NCI-H1930 (cell line): Measurements from ENCODE around the gene BRD4.

Source experiments
- DNase-seq, 2 experiments: peaks; one replicate each; lab custom pipeline; 2025; lab: John Stamatoyannopoulos, UW

The BRD4 gene

DNA sequence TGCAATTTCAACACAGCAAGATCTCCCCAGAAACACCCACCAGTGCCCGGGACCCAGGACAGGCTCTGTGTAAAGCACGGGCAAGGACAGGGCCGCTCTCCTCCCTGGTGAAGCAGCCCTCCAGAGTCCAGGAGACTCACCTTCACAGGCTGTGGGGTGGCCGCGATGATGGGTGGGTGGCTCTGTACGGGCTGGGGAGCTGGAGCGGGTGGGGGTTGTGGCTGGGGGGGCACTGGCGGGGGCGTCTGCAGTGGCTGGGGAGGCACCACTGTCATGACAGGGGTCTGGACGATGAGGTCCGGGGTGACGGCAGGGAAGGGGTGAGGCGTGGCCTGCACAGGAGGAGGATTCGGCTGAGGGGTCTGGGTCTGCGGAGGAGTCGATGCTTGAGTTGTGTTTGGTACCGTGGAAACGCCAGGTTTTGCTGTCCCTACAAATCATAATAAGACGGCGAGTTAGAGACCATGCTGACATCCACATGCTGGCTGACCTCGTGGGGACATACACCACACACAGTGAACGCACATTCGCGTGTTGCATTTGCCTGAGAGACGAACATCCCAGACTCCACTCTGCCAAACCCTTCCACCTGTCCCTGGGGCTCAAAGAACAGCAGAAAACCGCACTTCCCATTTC is 67.0 kb downstream of the BRD4 start:
- DNase-seq, result no peak

DNA sequence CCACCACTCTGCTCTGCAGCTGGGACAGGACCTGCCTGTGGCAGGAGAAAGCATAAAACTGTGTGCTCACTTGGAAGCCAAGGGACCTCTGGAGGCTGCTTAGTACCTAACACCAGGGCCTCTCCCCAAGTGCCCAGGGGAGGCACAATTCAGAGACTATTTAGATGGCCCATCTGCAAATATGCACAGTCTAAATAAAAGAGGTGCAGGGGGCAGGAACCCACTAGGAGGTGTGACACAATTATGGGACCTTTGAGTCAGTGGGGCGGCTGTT is 67.5 kb downstream of the BRD4 start:
- DNase-seq, result no peak

DNA sequence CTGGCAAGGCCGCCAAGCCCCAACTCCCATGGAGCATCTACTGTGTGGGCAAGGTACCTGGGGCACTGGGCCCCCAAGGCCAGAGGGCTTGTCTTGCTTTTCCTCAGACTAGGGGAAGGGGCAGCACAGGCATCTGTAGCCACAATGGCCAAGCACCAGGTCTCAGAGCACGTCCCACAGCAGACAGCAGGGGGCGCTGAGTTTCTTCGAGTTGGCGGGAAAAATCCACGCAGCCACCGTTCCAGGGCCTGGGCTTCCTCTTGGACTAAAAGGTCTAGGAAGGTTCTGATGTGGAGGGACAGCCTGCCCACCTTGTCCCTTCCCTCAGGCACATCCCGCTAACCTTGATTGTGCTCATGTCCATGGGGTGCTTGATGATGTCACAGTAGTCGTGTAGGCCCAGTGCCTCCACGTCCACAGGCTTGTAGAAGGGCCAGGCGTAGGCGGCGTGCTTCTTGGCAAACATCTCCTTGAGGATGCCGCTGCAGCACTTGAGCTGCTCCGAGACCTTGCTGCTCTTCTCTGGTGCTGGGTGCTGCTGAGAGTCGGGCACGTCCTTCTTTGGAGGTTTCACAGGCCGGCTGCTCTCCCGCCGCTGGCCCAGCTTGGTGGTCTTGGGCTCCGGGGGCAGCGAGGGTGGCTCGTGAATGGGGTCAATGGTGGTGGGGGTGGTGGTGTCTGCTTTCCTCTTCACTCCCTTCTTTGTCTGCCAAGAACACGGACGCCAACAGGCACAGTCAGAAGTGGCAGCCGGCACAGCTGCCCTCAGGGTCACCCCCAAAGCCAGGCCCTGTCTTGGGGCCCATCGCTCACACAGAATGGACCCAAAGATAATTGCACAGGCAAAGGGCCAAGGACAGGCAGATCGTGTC is 68.0 kb downstream of the BRD4 start:
- peak in 1 of 2 experiments; percentile 10 for DNase-seq

DNA sequence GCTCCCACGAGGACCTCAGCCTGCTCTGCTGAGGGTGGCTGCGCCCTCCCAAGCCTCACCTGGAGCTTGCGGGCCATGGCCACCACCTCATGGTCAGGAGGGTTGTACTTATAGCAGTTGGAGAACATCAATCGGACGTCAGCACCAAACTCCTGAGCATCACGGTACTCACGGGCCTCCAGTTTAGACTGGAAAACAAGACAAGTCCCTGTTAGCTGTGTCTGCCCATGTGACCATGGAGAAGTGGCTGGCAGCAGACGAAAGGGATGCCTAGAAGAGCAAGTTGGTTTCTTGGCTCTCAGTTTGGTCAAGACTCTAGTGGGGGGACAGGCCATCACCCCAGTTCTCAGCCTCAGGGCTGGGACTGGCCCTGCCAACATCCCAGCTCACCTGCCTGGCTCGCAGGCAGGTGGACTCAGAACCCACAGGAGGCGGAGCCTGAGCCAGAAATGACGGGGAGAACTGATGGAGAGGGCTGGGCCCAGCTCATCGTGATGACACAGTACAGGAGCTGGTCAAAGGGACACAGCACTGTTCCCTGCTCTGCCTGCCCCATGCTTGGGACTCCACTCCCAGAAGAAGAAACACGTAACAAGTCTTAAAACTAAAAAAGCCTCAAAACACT is 68.9 kb downstream of the BRD4 start:
- DNase-seq, result no peak

DNA sequence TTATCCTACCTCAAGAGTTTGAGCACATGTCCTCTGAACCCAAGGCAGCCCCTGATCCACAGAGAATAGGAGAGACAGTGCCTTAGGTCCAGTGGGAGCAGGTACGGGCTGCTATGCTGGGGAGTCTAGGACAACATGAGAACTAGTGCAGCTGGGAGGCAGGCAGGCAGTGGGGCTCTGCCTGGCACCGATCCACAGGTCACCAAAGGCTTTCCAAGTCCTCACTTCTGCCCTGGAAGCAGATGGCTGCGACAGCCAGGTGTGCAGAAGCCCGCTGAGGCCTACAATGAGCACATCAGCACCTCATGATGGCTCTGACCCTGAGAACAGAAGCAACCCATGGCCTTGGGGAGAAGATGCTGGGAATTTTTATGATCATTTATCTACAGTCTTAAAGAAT is 70.3 kb downstream of the BRD4 start:
- no peak for DNase-seq

DNA sequence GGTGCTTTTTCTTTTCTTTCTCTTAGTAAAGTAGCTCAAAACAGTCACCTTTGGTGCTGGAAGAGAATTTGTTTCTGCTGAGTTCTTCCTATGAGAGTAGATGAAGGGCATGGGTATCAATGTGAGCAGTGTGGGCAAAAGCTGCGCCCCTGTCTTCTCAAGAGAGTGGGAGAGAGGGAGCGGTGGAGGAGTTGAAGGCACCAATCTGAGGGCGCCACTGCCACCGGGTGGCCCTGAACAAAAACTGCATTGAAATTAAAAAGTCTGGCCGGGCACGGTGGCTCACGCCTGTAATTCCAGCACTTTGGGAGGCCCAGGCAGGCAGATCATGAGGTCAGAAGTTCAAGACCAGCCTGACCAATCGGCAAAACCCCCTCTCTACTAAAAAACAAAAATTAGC is 71.4 kb downstream of the BRD4 start:
- DNase-seq, result no peak

DNA sequence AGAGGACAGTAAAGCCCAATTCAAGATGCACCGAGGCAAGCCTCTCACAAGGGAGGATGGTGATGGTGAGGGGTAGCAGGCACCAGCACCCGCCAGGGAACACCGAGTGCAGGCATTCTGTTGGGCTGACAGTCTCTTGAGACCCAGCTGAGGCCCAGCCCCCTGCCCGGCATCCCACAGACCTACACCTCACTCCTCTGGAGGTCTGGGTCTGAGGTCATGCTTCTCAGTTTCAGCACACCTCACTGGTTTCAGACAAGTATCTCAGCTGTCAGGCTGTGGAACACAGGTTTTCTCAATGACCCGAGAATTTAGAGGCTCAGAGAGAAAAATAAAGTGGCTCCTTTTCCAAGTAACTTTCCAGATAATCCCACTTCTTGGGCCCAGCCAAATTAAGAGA is 72.4 kb downstream of the BRD4 start:
- no peak for DNase-seq

DNA sequence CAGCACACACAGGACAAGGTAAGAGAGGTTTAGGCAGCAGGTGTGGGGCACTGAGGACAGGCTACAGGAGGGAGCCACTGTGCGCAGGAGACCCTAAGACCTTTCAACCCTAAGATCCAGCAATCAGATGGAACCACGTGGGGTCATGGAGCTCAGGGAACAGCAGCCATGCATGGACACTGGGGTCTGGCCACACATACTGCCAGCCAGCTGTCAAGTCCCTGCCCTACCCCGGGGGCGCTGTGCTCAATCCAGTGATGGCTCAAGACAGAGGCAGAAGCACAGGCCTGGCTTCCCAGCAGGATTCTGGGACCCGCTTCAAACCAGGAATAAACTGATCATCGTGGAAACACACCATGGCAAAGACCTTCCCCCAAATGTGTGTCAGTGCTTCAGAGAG is 74.6 kb downstream of the BRD4 start:
- DNase-seq, result no peak

DNA sequence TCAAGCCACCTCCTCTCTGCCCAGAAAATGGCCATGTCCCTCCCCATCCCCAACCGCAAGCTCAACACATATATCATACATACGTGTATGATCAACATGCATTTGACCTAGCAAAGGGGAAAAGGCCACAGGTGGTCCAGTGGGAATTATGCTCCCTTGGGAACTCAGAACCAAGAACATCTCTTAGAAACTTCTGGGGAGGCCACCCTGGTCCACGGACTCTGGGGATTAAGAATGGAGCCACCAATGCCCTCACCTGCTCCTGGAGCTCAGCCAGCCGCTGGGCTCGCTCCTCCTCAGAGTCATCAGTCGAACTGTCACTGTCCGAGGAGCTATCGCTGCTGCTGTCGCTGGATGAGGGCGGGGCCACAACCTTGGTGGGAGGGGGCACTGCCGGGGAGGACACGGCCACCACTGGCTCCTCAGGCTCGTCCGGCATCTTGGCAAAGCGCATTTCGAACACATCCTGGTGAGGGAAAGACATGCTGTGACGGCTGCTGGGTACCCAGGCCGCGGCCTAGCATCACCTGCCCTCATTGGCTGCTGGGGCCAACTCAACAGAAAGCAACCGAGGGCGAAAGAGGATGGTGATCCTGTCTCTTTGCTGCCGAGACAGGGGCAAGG is 75.5 kb downstream of the BRD4 start:
- no peak for DNase-seq

DNA sequence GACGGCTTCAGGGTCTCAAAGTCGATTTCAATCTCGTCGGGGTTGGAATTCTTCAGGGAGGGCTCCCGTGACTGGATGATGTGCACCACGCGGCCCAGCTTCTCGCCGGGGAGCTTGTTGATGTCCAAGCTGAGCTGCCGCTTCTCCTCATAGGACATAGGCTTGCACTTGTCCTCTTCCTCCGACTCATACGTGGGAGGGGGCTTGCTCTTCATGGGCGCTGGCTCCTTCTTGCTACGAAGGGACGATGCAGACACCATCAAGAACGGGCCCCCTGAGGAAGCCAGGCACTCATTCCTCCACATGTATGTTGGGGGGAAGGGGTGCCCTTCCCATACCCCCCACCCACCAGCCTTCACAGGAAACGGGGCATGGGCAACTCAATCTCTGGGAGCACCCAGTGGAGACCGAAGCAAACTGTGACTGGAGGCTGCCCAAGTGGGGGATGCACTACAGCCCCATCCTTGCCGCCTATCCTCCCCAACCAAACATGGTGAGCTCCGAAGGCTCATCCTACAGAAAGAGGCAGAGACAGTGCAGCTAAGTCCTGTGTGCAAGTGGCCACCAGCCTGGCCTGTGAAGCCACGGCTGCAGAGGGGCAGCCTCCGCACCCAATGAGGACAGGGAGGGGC is 76.9 kb downstream of the BRD4 start:
- DNase-seq, result no peak

DNA sequence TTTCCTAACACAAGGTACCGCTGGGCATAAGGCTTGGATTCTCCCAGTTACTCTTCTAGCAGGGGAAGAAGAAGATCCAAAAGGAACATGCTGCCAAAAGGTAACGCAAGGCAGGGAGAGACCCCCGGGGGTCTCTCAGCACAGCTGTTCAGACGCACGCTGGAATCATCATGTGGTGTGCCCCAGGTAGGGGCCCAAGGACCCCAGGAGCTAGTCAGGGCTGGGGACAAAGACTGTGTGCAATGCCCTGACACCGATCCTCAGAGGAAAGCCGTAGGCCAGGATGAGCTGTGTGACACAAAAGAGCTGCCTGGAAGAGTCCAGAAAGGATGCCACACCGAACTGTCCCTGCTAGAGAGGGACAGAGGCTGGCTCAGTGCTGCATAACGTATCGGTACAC is 77.8 kb downstream of the BRD4 start:
- DNase-seq, result no peak

DNA sequence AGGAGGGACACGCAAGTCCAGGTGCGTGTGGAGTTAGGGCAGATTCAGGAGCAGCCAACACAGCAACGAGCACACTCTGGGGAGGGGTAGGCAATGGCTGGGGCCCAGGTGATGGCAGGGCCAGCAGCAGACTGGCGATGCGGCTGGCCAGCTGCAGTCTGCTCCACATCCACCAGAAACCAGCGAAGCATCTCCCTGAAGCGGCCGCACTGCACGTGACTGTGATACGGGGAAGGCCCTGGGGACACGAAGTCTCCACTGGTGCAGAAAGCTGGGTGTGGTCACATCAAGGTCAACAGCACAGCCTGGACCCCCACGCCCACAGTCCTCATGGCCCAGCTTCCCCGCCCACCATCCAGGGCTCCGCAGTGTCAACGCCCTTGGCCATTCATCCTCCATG is 78.8 kb downstream of the BRD4 start:
- DNase-seq, result no peak

DNA sequence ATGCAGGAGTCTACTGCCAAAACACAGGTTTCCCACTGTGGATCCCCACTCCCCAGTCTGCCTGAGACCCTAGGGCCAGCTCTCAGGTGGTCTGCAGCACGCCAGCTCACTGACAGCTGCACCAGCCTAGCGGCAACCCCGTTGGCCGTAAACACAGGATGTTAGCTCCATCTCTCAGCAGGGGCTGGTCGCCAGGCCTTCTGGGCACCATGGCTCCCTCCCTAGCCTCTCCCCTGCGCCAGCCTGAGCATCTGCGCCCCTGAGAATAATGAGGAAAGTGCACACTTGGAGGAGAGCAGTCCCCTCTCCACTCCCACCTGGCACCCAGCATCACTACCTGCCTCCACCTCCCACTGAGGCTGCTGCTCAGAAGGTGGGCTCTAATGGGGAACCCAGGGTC is 79.3 kb downstream of the BRD4 start:
- DNase-seq, result no peak

DNA sequence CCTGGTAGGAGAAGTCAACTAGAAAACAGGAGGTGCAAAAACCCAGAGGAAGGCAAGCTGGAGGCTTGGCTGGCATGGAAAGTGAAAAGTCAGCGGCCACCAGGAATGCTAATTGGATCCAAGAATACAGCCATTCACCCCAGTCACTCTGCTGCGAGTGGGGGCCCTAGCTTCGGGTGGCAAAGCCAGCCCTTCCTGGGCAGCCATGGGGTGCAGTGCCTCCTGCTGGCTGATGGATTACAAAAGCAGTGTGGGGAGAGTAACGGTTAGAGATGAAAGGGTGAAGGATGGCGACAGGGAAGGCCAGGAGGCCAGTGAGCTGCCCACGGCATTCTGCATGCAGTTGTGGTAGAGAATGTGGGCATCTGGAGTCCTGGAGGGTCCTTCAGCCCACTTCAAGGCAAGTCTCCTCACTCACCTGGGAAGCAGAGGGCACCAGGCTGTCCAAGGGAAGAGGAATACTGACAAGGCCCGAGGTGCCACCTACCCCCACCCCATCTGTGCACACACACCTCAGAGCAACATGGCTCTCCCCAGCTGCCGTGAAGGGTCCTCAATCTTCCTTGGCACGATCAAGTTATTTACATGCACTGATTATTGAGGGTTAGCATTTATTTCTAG is 79.8 kb downstream of the BRD4 start:
- DNase-seq, result no peak

DNA sequence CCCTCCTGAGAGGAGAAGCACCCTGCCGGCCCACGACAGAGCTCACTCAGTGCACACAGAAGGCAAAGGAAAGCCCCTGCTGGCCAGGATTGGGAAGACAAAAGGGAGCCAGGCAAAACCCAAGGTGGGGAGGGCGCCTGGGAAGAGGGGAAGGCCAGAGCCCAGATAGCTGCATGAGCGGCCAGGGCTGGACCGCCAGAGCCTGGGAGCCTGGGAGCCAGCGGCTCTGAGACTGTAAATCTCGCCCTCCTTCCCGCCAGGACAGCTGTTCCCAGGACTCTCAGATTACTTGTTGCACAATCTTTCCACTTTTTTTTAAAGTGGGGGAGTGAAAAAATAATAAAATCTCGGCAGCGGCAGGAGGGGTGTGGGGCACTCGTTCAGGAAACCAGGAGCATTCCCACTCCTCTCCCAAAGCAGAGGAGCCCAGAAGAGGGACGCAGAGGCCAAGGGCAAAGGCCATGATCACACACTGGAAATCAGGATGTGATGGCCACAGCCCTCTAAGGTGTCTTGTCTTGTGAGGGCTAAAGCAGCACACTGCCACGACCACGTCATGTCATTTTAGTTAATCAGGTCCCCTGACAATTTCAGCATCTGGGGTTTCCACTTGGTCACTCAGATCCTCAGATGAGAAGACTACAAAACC is 80.5 kb downstream of the BRD4 start:
- DNase-seq, result no peak

DNA sequence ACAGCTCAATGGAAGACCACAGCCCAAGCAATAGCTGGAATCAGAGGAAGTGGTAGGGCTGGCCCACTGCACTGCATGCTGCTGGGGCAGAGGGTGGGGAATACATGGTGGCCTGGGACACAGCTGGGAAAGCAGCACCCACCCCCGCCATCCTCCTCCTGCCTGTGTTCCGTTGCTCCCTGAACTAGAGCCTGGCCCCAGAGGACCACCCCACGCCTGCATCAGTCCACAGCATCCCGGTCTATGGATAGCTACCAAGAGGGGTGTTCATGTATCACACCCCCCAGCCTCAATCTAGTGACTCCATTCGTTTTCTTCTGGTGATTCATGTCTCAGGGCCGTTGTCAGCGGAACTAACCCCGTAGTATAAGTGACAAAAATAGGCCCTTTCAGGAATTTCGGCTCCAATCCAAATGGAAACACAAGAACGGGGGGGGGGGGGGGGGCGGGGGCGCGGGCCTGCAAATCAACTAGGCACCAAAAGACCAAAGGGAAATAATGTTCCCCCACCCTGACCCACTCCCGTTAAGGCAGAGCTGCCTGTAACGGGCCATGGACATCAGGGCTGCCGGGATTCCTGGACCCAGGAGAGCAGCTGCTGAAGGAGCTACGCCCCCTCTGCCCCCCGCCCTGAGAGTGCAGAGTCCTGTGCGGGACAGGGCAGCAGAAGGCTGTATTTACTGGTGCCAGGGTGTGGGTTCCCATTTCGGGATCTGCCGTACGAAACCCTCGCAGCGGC is 81.2 kb downstream of the BRD4 start:
- no peak for DNase-seq

DNA sequence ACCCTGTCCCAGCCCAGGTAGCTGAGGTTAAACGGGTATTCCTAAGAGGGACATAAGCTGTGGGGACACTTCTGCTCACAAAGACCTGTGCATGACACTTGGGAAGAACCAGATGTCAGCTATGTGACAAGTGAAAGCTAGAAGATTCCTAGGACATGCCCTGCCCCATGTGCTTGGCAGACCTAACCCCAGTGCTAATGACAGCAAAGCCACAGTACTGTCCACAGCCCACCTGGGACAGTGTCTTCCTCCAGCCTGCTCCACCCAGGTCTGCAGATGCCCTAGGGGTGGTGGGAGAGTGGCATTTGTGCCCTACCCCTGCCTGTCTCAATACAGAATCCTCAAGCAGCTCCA is 81.7 kb downstream of the BRD4 start:
- DNase-seq, result no peak

DNA sequence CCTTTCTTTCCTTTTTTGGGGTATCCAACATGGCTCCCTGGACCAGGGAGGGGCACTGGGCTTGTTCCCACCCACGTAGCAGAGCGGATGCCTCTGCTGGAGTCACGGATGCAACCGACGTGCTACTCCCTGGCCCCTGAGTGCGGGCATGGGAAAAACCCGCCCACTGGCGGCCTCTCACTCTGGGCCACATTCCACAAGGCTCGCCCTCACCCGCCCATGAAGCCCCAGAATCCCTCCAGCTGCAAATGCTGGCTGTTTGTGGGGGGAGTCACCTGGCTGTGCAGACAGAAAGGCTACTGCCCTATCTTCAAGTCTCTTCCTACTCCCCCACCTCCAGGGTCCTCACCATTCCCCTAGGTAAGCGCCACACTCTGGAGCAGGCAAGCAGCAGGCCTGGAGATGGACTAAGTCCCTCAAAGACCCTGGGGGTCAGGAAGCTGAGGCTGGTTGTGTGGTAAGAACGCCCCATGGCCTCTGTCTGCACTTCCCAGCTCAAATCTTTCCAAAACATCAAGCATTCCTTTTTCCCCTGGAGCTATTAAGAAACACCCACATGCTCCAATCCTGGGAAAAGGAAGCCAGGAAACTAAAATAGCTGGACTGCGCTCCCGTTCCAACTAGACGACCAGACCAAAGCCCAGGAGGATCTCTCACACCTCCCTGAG is 82.2 kb downstream of the BRD4 start:
- DNase-seq, result no peak

DNA sequence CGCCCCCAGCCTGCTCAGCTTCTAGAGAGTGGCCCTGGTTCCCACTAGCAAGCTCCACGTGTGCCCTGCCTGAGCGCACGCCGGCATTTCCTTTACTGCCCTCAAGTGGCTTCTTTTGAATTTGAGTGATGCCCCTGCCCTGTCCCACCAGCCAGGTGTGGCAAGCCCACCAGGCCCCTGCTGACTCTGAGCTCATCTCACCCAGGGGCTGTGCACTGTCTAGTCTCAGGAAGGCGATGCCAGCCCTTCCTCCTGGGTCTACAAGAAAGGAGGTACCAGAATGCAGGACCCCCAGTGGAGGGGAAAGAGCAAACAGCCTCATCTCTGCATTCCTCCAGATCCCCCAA is 82.8 kb downstream of the BRD4 start:
- DNase-seq, result no peak

DNA sequence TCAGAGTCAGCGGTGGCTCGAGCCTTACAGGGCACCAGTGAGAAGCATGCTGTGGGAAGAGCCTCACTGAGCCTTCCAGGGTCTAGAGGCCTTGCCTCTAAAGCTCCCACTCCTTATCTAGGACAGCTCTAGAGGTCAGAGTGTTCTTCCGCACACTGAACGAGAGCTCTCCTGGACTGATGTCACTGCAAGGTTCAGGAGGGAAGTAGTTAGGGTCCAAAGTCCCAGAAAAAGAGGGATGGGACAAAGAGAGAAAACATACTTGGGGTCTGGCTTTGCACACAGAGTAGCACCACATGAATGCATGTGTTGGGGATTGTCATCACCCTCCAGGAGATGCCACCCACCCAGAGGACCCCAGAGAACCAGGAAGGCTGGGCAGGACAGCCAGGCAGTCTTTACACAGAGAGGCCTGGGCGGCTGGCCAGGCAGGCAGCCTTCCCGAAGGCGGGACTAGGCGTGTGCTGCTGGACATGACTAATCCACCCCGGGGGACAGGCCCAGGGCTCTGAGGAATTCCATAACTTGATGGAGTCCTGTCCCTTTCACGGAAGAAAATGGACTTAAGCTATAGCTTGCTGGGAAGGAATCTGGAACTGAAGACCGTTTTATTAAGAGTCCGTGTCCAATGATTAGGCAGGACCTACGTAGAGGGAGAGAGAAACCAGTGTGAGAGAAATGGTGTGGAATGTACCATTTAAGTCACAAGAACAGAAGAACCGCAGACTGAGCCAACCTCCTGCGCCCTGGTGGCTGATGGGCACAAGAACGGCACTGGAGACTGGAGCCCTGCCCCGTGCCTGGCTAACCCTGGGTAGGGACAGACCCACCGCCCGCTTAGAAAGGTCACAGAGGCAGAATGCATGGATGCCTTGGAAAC is 83.5 kb downstream of the BRD4 start:
- no peak for DNase-seq
